ENCODE results near the gene MARK1.
"Not testable (repeated sequence)": the region's sequence is repeated elsewhere in the genome, so short reads cannot be mapped to it uniquely, and the experiment has no call there.

Gene MARK1

DNA sequence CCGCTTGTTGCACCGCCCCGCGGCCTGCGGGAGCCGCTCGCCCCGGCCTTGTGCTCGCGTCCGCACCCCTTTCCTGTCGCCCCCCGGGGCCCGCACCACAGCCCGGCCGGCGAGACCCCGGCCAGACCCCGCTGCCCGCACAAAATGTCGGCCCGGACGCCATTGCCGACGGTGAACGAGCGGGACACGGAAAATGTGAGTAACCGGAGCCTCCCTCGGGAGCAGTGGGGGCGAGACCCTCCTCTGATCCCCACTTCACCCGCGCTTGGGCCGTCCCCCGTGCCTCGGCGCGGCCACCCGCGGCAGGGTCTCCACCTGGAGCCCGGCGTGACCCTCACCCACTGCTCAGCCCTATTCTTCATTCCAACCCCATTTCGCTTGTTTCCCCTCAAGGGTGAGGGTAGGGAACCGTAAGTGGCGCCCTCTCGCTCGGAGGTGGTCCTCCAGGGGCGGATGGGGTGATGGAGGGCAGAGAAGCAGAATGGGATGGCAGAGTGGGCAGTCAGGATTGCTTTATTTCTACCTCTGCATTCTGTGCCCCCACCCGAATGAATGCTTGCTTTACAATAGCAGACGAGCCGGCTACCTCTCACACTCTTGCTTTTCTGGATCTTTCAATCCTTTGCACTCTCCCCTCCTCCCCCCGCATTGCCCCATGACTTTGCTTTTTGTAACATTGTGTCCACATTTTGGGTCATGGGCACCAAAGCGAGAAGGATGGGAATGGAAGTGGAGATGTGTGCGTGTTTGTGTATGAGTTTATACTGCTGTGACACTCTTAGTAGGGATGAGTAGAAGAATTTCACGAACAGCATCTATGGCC, 954 bp downstream of the MARK1 start:
- no peak for DNase-seq (ENCODE audit: low read depth in 2 of 2)

- DNase-seq (ENCODE audit: low read depth in 2 of 2): no peak
These were observed 1.6 kb downstream of the MARK1 start for GRCh38 chr1:220529521-220530020.

DNA sequence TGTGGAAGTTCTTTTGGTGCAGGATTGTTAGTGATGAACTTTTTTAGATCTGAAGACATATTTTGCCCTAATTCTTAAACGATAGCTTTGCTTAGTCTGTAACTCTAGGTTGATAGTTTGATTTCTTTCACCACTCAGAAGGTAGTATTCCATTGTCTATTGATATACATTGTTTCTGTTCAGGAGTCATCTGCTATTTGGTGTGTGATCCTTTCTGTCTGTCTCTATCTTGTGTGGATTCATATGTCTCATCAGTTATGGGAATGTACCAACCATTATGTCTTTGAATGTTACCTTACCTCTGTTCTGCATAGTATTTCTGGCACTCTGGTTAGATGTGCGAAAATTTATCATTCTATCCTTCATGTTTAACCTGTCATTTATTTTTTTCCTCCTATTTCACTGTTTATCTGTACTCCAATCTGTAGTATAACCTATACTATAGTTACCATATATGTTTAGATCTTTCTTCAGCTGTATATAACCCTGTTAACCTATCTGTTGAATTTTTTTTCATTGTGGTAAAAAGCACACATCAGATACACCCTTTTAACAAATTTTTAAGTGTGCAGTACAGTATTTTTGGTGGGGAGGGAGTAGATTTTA, 5.7 kb downstream of the MARK1 start:
- DNase-seq (ENCODE audit: low read depth in 2 of 2): no peak

DNA sequence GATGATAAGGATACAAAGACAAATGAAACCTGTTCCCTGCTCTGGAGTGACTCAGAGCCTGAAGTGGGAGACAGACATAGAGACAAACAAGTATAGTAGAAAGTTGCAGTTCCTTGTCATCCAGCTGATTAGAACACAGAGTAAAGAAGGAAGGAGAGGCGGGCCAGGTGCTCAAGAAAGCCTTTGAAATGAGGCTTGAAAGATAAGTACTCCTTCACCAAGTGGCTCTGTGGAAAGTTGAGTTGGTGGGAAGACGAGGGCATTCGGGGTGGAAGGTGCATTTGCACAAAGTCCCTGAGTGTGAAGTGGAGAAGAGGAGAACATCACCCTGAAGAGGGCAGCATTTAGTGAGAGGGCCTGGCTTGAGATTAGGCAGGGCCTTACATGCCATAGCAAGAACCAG, 17.0 kb downstream of the MARK1 start:
- DNase-seq (ENCODE audit: low read depth in 2 of 2): no peak

DNA sequence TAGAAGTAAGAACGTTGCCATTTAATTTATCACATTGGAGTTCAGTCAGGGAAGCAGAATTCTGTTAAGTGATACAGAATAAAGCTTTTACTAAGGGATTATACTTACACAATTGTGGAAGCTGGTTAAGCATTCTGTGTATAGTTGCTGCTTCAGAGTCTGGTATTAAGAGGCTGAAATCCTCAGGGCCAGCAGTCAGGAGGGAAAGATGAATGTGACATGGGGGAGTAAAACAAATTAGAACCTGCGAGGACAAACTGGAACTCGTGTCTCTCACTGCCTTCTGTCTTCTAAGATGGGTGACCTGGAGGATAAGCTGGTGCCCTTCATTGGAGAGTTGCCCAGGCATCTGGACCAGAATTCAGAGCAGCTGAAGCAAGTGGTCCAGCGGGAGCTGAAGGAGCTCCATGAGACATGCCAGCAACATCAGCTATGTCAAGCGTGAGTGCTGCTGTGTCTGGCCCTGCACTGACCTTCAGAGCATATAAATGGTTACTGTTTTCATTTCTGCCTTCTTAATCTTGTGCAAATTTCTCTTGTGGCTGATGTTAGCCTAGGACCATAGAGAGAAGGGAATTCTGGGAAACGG, 23.0 kb downstream of the MARK1 start:
- DNase-seq (ENCODE audit: low read depth in 2 of 2): no peak

DNA sequence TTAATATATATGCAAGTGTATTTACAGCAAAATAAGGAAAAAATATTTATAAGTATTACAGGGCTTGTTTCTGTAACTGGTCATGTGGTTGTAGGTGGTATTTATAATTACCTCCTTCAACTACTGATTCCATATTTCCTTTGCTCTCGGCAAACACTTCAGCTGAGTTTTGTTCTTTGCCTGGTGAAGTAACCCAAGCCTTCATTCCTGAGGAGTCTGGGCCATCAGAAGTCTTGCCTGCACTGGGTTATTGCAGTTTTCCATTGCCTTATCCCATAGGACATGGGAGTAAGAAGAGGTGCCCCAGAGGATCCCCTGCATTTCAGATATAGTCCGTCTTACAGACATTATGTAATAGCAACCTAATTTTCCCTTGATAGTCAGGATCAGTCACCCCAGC, 23.8 kb downstream of the MARK1 start:
- DNase-seq (ENCODE audit: low read depth in 2 of 2): no peak

DNA sequence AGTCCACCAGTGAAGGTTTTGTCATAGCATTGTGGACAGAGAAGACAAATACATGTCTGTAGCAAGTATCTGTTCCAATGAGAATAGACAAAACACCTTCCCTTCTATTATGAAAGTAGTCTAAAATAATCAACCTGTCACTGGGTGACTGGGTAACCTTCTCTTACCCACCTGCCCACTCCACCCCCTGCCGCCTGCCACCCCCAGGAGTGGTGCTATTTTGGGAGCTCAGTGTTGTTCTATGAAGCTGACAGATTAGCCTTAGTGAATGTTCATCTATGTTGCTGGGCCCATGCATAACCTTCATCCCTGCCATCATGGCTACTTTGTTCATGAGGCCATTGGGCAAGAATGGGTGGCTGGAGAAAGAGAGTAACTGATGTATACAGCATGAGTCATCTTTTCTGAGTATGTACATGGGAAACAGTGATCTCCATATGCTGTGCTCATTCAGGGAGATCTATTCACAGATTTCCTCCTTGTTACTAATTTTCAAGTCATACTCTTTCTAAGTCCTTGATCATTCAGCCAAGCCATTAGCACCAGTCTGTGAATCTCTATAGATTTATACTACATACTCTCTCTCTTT, 24.8 kb downstream of the MARK1 start:
- DNase-seq (ENCODE audit: low read depth in 2 of 2): no peak

GRCh38 chr1:220556641-220557040, 28.7 kb downstream of the MARK1 start:
- no peak for DNase-seq (ENCODE audit: low read depth in 2 of 2)

GRCh38 chr1:220563564-220563963, 35.6 kb downstream of the MARK1 start:
- DNase-seq (ENCODE audit: low read depth in 2 of 2): no peak

GRCh38 chr1:220564216-220564615, 36.3 kb downstream of the MARK1 start:
- no peak for DNase-seq (ENCODE audit: low read depth in 2 of 2)

DNA sequence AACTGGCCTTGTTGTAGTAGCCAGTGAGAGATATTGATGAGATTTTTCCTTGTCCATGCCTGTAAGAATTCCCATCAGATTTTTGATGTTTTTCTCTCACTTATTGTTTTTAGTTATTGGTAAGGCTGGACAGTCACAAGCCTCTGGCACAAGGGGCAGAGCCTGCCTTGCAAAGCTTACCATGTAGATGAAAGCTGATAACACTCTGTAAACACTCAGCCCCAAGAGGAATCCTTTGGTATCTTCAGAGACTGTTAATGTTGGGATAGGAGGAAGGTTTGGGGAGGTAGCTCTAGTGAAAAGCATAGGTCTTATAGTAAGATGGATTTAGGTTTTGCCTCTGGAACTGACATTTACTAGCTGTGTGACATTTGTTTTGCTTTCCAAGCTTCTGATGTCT, 37.7 kb downstream of the MARK1 start:
- DNase-seq (ENCODE audit: low read depth in 2 of 2): no peak

GRCh38 chr1:220566869-220567268, 38.9 kb downstream of the MARK1 start:
- no peak for DNase-seq (ENCODE audit: low read depth in 2 of 2)

- no peak for DNase-seq (ENCODE audit: low read depth in 2 of 2)
These were observed 44.5 kb downstream of the MARK1 start for GRCh38 chr1:220572416-220572815.

- no peak for DNase-seq (ENCODE audit: low read depth in 2 of 2)
These were observed 45.9 kb downstream of the MARK1 start for GRCh38 chr1:220573836-220574235.

- no peak for DNase-seq (ENCODE audit: low read depth in 2 of 2)
These were observed 48.0 kb downstream of the MARK1 start for GRCh38 chr1:220575718-220576497.

- DNase-seq (ENCODE audit: low read depth in 2 of 2): no peak
These were observed 50.0 kb downstream of the MARK1 start for GRCh38 chr1:220577926-220578325.

DNA sequence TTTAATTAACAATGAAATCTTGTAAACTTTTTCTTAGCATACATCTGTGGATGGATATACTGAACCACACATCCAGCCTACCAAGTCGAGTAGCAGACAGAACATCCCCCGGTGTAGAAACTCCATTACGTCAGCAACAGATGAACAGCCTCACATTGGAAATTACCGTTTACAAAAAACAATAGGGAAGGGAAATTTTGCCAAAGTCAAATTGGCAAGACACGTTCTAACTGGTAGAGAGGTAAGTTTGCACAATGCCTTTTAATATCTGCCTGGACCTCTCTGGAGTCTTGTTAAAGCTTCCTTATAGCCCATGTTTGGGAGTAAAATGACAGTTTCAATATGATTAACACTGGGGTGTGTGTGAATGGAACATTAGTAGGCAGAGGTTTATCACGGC, 51.4 kb downstream of the MARK1 start:
- DNase-seq (ENCODE audit: low read depth in 2 of 2): no peak

DNA sequence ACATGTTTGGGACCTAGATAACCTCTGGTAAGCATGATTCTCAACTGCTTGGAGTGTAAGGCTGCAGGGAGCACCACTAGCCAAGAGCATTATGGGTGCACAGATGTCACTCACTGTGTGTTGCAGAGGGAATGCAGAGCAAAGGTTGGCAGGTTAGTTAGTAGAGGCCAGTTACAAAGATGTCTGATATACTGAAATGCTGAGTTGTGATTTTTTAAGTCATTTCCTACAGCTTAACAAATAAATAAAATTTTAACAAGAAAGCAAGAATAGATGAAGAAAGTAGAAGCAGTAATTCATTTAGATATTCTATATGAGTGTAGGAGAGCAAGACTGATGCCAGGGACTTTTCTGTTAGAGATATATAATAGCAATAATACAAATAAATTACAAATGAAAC, 64.8 kb downstream of the MARK1 start:
- DNase-seq (ENCODE audit: low read depth in 2 of 2): no peak

GRCh38 chr1:220594356-220594755, 66.4 kb downstream of the MARK1 start:
- no peak for DNase-seq (ENCODE audit: low read depth in 2 of 2)

DNA sequence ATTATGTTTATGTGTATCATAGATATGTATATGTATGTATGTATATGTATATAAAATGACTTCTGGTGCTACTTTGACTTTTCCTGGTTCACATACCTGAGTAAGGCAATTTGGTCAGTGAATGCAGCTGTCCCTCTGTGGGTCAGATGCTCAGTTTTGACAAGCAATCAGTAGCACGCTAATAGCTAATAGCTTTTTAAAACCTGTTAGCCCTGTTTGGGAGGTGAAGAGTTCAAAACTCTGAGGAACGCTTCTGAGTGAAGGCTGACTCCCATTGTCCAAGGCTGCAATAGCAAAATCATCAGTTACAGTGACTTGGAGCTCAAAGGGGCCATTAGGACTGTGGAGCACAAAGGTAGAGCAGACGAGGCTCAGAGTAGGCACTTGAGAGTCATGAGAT, 67.2 kb downstream of the MARK1 start:
- DNase-seq (ENCODE audit: low read depth in 2 of 2): no peak

GRCh38 chr1:220604926-220605325, 77.0 kb downstream of the MARK1 start:
- no peak for DNase-seq (ENCODE audit: low read depth in 2 of 2)

DNA sequence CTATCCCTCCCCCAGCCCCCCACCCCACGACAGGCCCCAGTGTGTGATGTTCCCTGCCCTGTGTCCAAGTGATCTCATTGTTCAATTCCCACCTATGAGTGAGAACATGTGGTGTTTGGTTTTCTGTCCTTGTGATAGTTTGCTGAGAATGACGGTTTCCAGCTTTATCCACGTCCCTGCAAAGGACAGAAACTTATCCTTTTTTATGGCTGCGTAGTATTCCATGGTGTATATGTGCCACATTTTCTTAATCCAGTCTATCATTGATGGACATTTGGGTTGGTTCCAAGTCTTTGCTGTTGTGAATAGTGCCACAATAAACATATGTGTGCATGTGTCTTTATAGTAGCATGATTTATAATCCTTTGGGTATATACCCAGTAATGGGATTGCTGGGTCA, 77.7 kb downstream of the MARK1 start:
- not testable (repeated sequence) for DNase-seq (ENCODE audit: low read depth in 2 of 2)

Measured in stimulated activated CD4-positive, alpha-beta T cell treated with anti-CD3 and anti-CD28 coated beads, Interleukin-15, amount 100 ng/mL, for 48 hours (primary cell).